ENCODE measurements around the gene GALNT14.

Gene GALNT14

GRCh38 chr2:31078011-31078410, 60.2 kb downstream of the GALNT14 start:
- Histone ChIP-seq H3K4me3 (ENCODE audit: low read length, poor library complexity, severe bottlenecking) (no peak overlapping the region), H2AFZ (ENCODE audit: low read length) (no peak overlapping the region), H3K9me2 (replicated peaks; ENCODE audit: low read depth, low read length) (no peaks in the 10 kb centered on the region), H3K9ac (ENCODE audit: low read depth, low read length, poor library complexity, severe bottlenecking) (no peak overlapping the region), H3K36me3 (ENCODE audit: insufficient read depth, low read length) (no peaks in the 10 kb centered on the region), H3K9me3 (ENCODE audit: insufficient read depth, low read depth, low read length) (no peaks in the 10 kb centered on the region), H3F3A (ENCODE audit: low read depth) (no peaks in the 10 kb centered on the region), H3K4me1 (ENCODE audit: insufficient read depth, low read length, poor library complexity, severe bottlenecking) (no peaks in the 10 kb centered on the region), H3K27me3 (ENCODE audit: insufficient read depth, low read length, poor library complexity, severe bottlenecking) (no peaks in the 10 kb centered on the region), H4K20me1 (ENCODE audit: insufficient read depth, low read length, poor library complexity, severe bottlenecking) (no peaks in the 10 kb centered on the region), H3K79me2 (ENCODE audit: insufficient read depth, low read length) (no peaks in the 10 kb centered on the region), H3K4me2 (ENCODE audit: low read depth, low read length, poor library complexity, severe bottlenecking) (no peak overlapping the region)
- no peak for TF ChIP-seq EZH2phosphoT487 (IDR thresholded peaks at IDR 0.05; ENCODE audit: borderline replicate concordance)
- no peak for TF ChIP-seq CTCF (conservative IDR thresholded peaks at IDR 0.05; ENCODE audit: low read length)

GRCh38 chr2:31075941-31076590, 62.2 kb downstream of the GALNT14 start:
- TF ChIP-seq CTCF (conservative IDR thresholded peaks at IDR 0.05; ENCODE audit: low read length) (no peak), EZH2phosphoT487 (IDR thresholded peaks at IDR 0.05; ENCODE audit: borderline replicate concordance) (no peak)
- no peak overlapping the region for H3K4me2 ChIP-seq (ENCODE audit: low read depth, low read length, poor library complexity, severe bottlenecking)
- H2AFZ ChIP-seq (ENCODE audit: low read length), result no peak overlapping the region
- H4K20me1 ChIP-seq (ENCODE audit: insufficient read depth, low read length, poor library complexity, severe bottlenecking), result no peaks in the 10 kb centered on the region
- no peaks in the 10 kb centered on the region for H3K79me2 ChIP-seq (ENCODE audit: insufficient read depth, low read length)
- no peaks in the 10 kb centered on the region for H3K36me3 ChIP-seq (ENCODE audit: insufficient read depth, low read length)
- H3K9me3 ChIP-seq (ENCODE audit: insufficient read depth, low read depth, low read length), result no peaks in the 10 kb centered on the region
- H3F3A ChIP-seq (ENCODE audit: low read depth), result no peaks in the 10 kb centered on the region
- no peaks in the 10 kb centered on the region for H3K27me3 ChIP-seq (ENCODE audit: insufficient read depth, low read length, poor library complexity, severe bottlenecking)
- no peak overlapping the region for H3K9ac ChIP-seq (ENCODE audit: low read depth, low read length, poor library complexity, severe bottlenecking)
- no peak overlapping the region for H3K4me3 ChIP-seq (ENCODE audit: low read length, poor library complexity, severe bottlenecking)
- no peaks in the 10 kb centered on the region for H3K4me1 ChIP-seq (ENCODE audit: insufficient read depth, low read length, poor library complexity, severe bottlenecking)
- H3K9me2 ChIP-seq (replicated peaks; ENCODE audit: low read depth, low read length), result no peaks in the 10 kb centered on the region

GRCh38 chr2:31075431-31075830, 62.8 kb downstream of the GALNT14 start:
- Histone ChIP-seq H3K9me3 (ENCODE audit: insufficient read depth, low read depth, low read length) (no peaks in the 10 kb centered on the region), H3K4me1 (ENCODE audit: insufficient read depth, low read length, poor library complexity, severe bottlenecking) (no peaks in the 10 kb centered on the region), H3K36me3 (ENCODE audit: insufficient read depth, low read length) (no peaks in the 10 kb centered on the region), H3K9ac (ENCODE audit: low read depth, low read length, poor library complexity, severe bottlenecking) (no peak overlapping the region), H3K9me2 (replicated peaks; ENCODE audit: low read depth, low read length) (no peaks in the 10 kb centered on the region), H3K4me2 (ENCODE audit: low read depth, low read length, poor library complexity, severe bottlenecking) (no peak overlapping the region), H3K4me3 (ENCODE audit: low read length, poor library complexity, severe bottlenecking) (no peak overlapping the region), H3F3A (ENCODE audit: low read depth) (no peaks in the 10 kb centered on the region), H4K20me1 (ENCODE audit: insufficient read depth, low read length, poor library complexity, severe bottlenecking) (no peaks in the 10 kb centered on the region), H3K79me2 (ENCODE audit: insufficient read depth, low read length) (no peaks in the 10 kb centered on the region), H2AFZ (ENCODE audit: low read length) (no peak overlapping the region), H3K27me3 (ENCODE audit: insufficient read depth, low read length, poor library complexity, severe bottlenecking) (no peaks in the 10 kb centered on the region)
- TF ChIP-seq CTCF (conservative IDR thresholded peaks at IDR 0.05; ENCODE audit: low read length), result no peak
- no peak for TF ChIP-seq EZH2phosphoT487 (IDR thresholded peaks at IDR 0.05; ENCODE audit: borderline replicate concordance)
